SK-N-MC (cell line): ENCODE data around the gene TBC1D22A.

Experiments used
- DNase-seq: peaks from one replicate; pipeline ENCODE4 v3.0.0-alpha.2; 2011; ENCODE audit warnings: low read depth, low spot score
- H3K27ac ChIP-seq: fragments of 200-600 bp; sonication (generic); 2 replicates; pipeline ENCODE4 v1.5.1; 2016; ENCODE audit warnings: mixed run types
- H3K36me3 ChIP-seq: fragments of 200-600 bp; sonication (generic); 2 replicates; pipeline ENCODE4 v1.6.1; 2017; ENCODE audit warnings: antibody characterized with exemption, low read length, mixed read lengths; ENCODE audit not compliant: insufficient read depth
- H3K4me3 ChIP-seq: fragments of 200-600 bp; sonication (generic); 2 replicates; pipeline ENCODE4 v1.5.1; 2016
- H3K9ac ChIP-seq: fragments of 200-600 bp; sonication (generic); 2 replicates; pipeline ENCODE4 v1.8.0; 2017; ENCODE audit warnings: mixed run types, mixed read lengths; ENCODE audit not compliant: insufficient read length
- H3K9me3 ChIP-seq: fragments of 200-600 bp; sonication (generic); 2 replicates; pipeline ENCODE4 v1.6.1; 2017; ENCODE audit warnings: low read depth, mild to moderate bottlenecking, antibody characterized with exemption, low read length, moderate library complexity, mixed read lengths
- EZH2 ChIP-seq: fragments of 200-600 bp; sonication (generic); IDR thresholded peaks from one replicate; pipeline ENCODE4 v1.6.1; 2017; ENCODE audit warnings: antibody characterized with exemption
- FOXP2 ChIP-seq: optimal IDR thresholded peaks from 2 replicates; pipeline ENCODE3; 2011; ENCODE audit warnings: mild to moderate bottlenecking, moderate library complexity; ENCODE audit not compliant: insufficient read depth; ENCODE audit errors: extremely low read length, control extremely low read depth
- POLR2AphosphoS5 ChIP-seq: IDR thresholded peaks from 2 replicates; pipeline ENCODE4 v1.6.1; 2012; ENCODE audit warnings: mild to moderate bottlenecking, low read depth, low read length, borderline replicate concordance

TBC1D22A gene

GRCh38 chr22:47000256-47000655 is 237.8 kb downstream of the TBC1D22A start:
- H3K27ac ChIP-seq: no peak overlapping the region
- H3K9me3 ChIP-seq: no peaks in the 10 kb centered on the region
- TF ChIP-seq EZH2: no peak
- no peak for TF ChIP-seq POLR2AphosphoS5
- no peak for TF ChIP-seq FOXP2
- H3K4me3 ChIP-seq: no peak overlapping the region
- no peaks in the 10 kb centered on the region for H3K36me3 ChIP-seq
- H3K9ac ChIP-seq: no peak overlapping the region
- DNase-seq: no peak

- TF ChIP-seq FOXP2: no peak
- no peak for TF ChIP-seq POLR2AphosphoS5
- no peak for TF ChIP-seq EZH2
- Histone ChIP-seq H3K4me3 (no peak overlapping the region), H3K9ac (no peak overlapping the region), H3K27ac (no peak overlapping the region), H3K36me3 (no peaks in the 10 kb centered on the region), H3K9me3 (no peaks in the 10 kb centered on the region)
- no peak for DNase-seq
Observed at GRCh38 chr22:47000888-47001287, 238.4 kb downstream of the TBC1D22A start.

GRCh38 chr22:47001288-47001687 is 238.8 kb downstream of the TBC1D22A start:
- no peak overlapping the region for H3K4me3 ChIP-seq
- DNase-seq: no peak
- H3K9me3 ChIP-seq: no peaks in the 10 kb centered on the region
- H3K27ac ChIP-seq: no peak overlapping the region
- no peaks in the 10 kb centered on the region for H3K36me3 ChIP-seq
- TF ChIP-seq FOXP2 (no peak), POLR2AphosphoS5 (no peak), EZH2 (no peak)
- no peak overlapping the region for H3K9ac ChIP-seq

- H3K9ac ChIP-seq: no peak overlapping the region
- DNase-seq: no peak
- H3K36me3 ChIP-seq: no peaks in the 10 kb centered on the region
- H3K9me3 ChIP-seq: no peaks in the 10 kb centered on the region
- no peak overlapping the region for H3K4me3 ChIP-seq
- H3K27ac ChIP-seq: no peak overlapping the region
- TF ChIP-seq FOXP2: no peak
- no peak for TF ChIP-seq POLR2AphosphoS5
- TF ChIP-seq EZH2: no peak
Observed at GRCh38 chr22:47002692-47003091, 240.2 kb downstream of the TBC1D22A start.

- Histone ChIP-seq H3K9ac (no peak overlapping the region), H3K27ac (no peak overlapping the region), H3K9me3 (no peaks in the 10 kb centered on the region), H3K4me3 (no peak overlapping the region), H3K36me3 (no peaks in the 10 kb centered on the region; the same call in 1 of the 2 replicates)
- no peak for DNase-seq
- TF ChIP-seq FOXP2: no peak
- no peak for TF ChIP-seq POLR2AphosphoS5
- TF ChIP-seq EZH2: no peak
Observed at GRCh38 chr22:47005506-47006408, 243.3 kb downstream of the TBC1D22A start.

- H3K9me3 ChIP-seq: no peaks in the 10 kb centered on the region
- TF ChIP-seq EZH2 (no peak), POLR2AphosphoS5 (no peak), FOXP2 (no peak)
- H3K36me3 ChIP-seq: no peaks in the 10 kb centered on the region; the same call in 1 of the 2 replicates
- H3K27ac ChIP-seq: no peak overlapping the region
- H3K4me3 ChIP-seq: no peak overlapping the region
- no peak overlapping the region for H3K9ac ChIP-seq
- DNase-seq: no peak
Observed at GRCh38 chr22:47006433-47006832, 244.0 kb downstream of the TBC1D22A start.

- Histone ChIP-seq H3K9me3 (no peaks in the 10 kb centered on the region), H3K4me3 (no peak overlapping the region), H3K27ac (no peak overlapping the region), H3K9ac (no peak overlapping the region), H3K36me3 (no peaks in the 10 kb centered on the region; the same call in 1 of the 2 replicates)
- no peak for DNase-seq
- TF ChIP-seq FOXP2 (no peak), EZH2 (no peak), POLR2AphosphoS5 (no peak)
Observed at GRCh38 chr22:47006869-47007268, 244.4 kb downstream of the TBC1D22A start.

GRCh38 chr22:47007496-47007895 is 245.0 kb downstream of the TBC1D22A start:
- Histone ChIP-seq H3K9ac (no peak overlapping the region), H3K27ac (no peak overlapping the region), H3K36me3 (no peaks in the 10 kb centered on the region; the same call in 1 of the 2 replicates), H3K4me3 (no peak overlapping the region), H3K9me3 (no peaks in the 10 kb centered on the region)
- TF ChIP-seq FOXP2: no peak
- TF ChIP-seq EZH2: no peak
- TF ChIP-seq POLR2AphosphoS5: no peak
- no peak for DNase-seq
